NB4 (cell line): Measurements from ENCODE around the gene RPL12.

ENCODE experiments used
- DNase-seq: peaks from one replicate; pipeline ENCODE4 v3.0.0; 2010; ENCODE audit warnings: low read depth
- H3K4me3 ChIP-seq: one replicate; pipeline ENCODE4 v1.5.1; 2011; ENCODE audit warnings: mild to moderate bottlenecking, low read depth, low read length, moderate library complexity
- CTCF ChIP-seq: IDR thresholded peaks from one replicate; pipeline ENCODE4 v1.5.1; 2012; ENCODE audit warnings: low read depth, low read length
- MYC ChIP-seq: IDR thresholded peaks from 2 replicates; pipeline ENCODE4 v1.6.1; 2011; ENCODE audit warnings: low read depth, low read length
- POLR2A ChIP-seq: IDR thresholded peaks from 2 replicates; pipeline ENCODE4 v1.6.1; 2011; ENCODE audit warnings: mild to moderate bottlenecking; ENCODE audit not compliant: insufficient read length; ENCODE audit errors: extremely low read depth
- TF ChIP-seq, protein P1 (sequence below): IDR thresholded peaks from 2 replicates; pipeline ENCODE4 v1.6.1; 2011; ENCODE audit warnings: low read depth, low read length

Gene RPL12

DNA sequence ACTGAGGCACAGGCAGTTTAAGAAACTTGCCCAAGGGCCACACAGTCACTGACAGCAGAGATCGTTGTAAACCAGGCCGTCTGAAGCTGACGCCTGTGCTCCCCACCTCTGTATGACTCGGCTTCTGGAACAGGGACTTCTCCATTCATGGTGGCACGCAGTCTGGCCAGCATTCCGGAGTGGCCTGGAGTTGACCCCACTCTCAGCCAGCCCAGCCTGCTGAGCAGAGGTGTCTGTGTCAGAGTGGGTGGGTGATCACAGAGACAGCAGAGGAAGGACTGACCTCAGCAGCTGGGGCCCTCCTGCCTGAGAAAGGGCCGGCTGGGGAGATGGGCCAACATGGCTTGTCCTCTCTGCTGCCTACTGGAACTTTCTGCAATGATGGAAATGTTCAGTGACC lies 12.7 kb upstream of the RPL12 start:
- no peak for DNase-seq
- TF ChIP-seq MYC (no peak), POLR2A (no peak), CTCF (no peak)
- TF ChIP-seq, protein P1, sequence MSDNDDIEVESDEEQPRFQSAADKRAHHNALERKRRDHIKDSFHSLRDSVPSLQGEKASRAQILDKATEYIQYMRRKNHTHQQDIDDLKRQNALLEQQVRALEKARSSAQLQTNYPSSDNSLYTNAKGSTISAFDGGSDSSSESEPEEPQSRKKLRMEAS, result no peak
- no peak overlapping the region for H3K4me3 ChIP-seq

GRCh38 chr9:127463382-127463781 lies 12.2 kb upstream of the RPL12 start:
- H3K4me3 ChIP-seq, result no peak overlapping the region
- DNase-seq, result no peak
- TF ChIP-seq CTCF, result no peak
- TF ChIP-seq, protein P1, result no peak
- TF ChIP-seq MYC, result no peak
- TF ChIP-seq POLR2A, result no peak

- no peak for DNase-seq
- no peak overlapping the region for H3K4me3 ChIP-seq
- no peak for TF ChIP-seq MYC
- no peak for TF ChIP-seq CTCF
- no peak for TF ChIP-seq POLR2A
- TF ChIP-seq, protein P1, result no peak
These were observed 7.7 kb upstream of the RPL12 start for GRCh38 chr9:127458921-127459320.

- TF ChIP-seq, protein P1, result no peak
- no peak for TF ChIP-seq CTCF
- TF ChIP-seq POLR2A, result no peak
- no peak for TF ChIP-seq MYC
- H3K4me3 ChIP-seq, result no peak overlapping the region
- DNase-seq, result peak; percentile 18
These were observed 6.1 kb upstream of the RPL12 start for GRCh38 chr9:127457191-127457878.

GRCh38 chr9:127455324-127455992 lies 4.3 kb upstream of the RPL12 start:
- H3K4me3 ChIP-seq, result peak overlapping the region; percentile 32
- DNase-seq, result peak; percentile 86
- TF ChIP-seq POLR2A, result no peak
- TF ChIP-seq MYC, result peak; percentile 72
- TF ChIP-seq CTCF, result peak; percentile 28
- TF ChIP-seq, protein P1, result peak; percentile 62; the same call in 1 of the 2 replicates
